Psoas muscle (tissue), 8 donors: Measurements from ENCODE around the gene CACTIN. TPM values are rescaled to one million over a fixed set of nuclear protein-coding genes. Genes with fewer than 3 reads are reported as not detected.

Source experiments
- ATAC-seq, 4 donors: fragments of 200-7000 bp; cut with Tn5 transposase; one replicate each; pipeline ENCODE4 v1.9.1; 2020; ENCODE audit warnings: moderate library complexity in 3 of 4, mild to moderate bottlenecking in 2 of 4
- DNase-seq, 2 donors: peaks; one replicate each; pipeline ENCODE4 v3.0.0-alpha.2; 2020
- H3K27ac ChIP-seq: fragments of 200-600 bp; one replicate; pipeline ENCODE4 v1.8.0; 2022
- H3K27me3 ChIP-seq, 3 donors: fragments of 200-600 bp in 1 of 3; one replicate each; pipeline versions ENCODE4 v1.6.1 to v1.8.0; 2013 to 2022; ENCODE audit warnings: low read length in 2 of 3, mild to moderate bottlenecking in 2 of 3, moderate library complexity in 1 of 3; ENCODE audit not compliant: insufficient read depth in 3 of 3
- H3K36me3 ChIP-seq, 2 donors: fragments of 200-600 bp in 1 of 2; one replicate each; pipeline versions ENCODE4 v1.6.1 to v1.8.0; 2013 to 2022; ENCODE audit warnings: low read depth in 1 of 2, mild to moderate bottlenecking in 1 of 2, moderate library complexity in 1 of 2; ENCODE audit not compliant: insufficient read depth in 1 of 2
- H3K4me1 ChIP-seq: fragments of 200-600 bp; one replicate; pipeline ENCODE4 v1.8.0; 2022
- H3K4me3 ChIP-seq: fragments of 200-600 bp; one replicate; pipeline ENCODE4 v1.8.0; 2022; ENCODE audit warnings: mild to moderate bottlenecking
- H3K9me3 ChIP-seq: fragments of 200-600 bp; one replicate; pipeline ENCODE4 v1.8.0; 2022
- whole genome bisulfite sequencing, 3 donors: extraction: QIAGEN DNeasy Blood & Tissue Kit; methylation state at CpG; one replicate each; pipeline versions ENCODE4 v1.1.6 to v1.1.7; 2013; 5-methylcytosine and 5-hydroxymethylcytosine counted together
- intact Hi-C, 2 donors: fragments of 100-400 bp; cut with DNase I; formaldehyde crosslinking; loops; one replicate each; pipeline versions ENCODE4 v1.11.0 to v1.14.2; 2022
- polyA plus RNA-seq, 3 donors: library from polyadenylated mRNA; stranded (reverse); fragments of 200-250 nt; gene quantifications; one replicate each; pipeline ENCODE4 v1.2.3, GENCODE V29; 2013
- total RNA-seq, 4 donors: library from RNA; stranded (reverse); fragmentation: NEBNext Ultra II Directional in 2 of 4; extraction: Animal tissue kit (Norgen Biotek cat#: 25700) in 2 of 4; gene quantifications; one replicate each; pipeline versions ENCODE4 v1.2.1 to v1.2.4, GENCODE V29; 2021 to 2023
- TF ChIP-seq, protein P1 (sequence below): fragments of 200-600 bp; IDR thresholded peaks from one replicate; pipeline ENCODE4 v1.8.0; 2022; ENCODE audit warnings: antibody characterized with exemption
- donor health status: healthy with polysubstance abuse.
- donor health status: DM: no; HTN: no; CAD: no; lungs with moderate emphysema.
- donor health status: Bipolar disorder and iron deficiency.
- donor health status: healthy.
- donor health status: DM: yes; HTN: yes; CAD: no.
- donor health status: DM: no; HTN: no; CAD: no.
- donor health status: DM: no; HTN: no; CAD: no.
- donor health status: DM: yes; HTN: yes; CAD: no.

Gene CACTIN
- total and polyA plus RNA-seq, 7 donors: 11.8 to 21.4 (median 16.3) TPM

DNA sequence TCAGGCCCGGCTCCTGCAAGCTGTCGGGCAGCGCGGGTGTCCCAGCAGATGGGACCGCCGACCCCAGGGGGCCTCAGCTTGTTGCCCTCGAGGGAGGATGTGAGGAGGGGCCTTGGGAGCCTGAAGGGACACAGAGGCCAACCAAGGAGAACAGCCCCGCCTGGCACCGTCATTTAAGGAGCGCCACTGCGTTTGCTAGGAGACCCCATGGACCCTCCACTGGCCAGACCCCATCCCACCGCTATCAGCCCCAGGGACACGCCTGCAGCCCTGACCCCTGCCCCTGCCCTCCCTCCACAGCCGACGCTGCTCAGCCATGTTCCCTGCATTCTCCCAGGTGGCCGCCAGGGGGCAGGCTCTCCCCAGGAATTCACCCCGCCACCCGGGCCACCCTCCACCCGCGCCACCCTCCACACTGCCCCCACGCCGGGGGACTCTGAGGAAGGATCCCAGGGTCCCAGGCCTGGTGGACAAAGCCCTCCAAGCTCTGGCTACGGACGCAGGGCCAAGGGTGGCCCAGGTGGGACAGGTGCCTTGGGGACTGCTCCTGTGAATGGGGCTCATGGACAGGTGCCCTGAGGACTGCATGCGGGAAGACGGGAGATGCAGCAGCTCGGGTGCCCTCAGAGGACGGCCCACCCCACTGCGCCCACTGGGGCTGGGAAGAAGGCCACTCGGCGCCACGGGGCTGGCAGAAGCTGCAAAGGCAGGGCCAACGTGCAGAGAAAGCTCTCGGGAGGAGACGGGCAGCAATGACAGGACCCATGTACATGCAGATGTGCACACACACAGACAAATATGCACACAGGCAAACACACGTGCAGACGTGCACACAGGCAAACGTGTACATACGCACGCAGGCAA, 39.3 kb upstream of the CACTIN start:
- peak overlapping the region; percentile 16 for H3K27ac ChIP-seq
- 36 to 43% (median 41%) methylated on average over 36 to 40 of the region's 40 CpGs for WGBS, 3 donors
- DNase-seq (peak; percentile 71 to 84), ATAC-seq (peak; percentile 56 to 77 (median 72))
- TF ChIP-seq, protein P1, sequence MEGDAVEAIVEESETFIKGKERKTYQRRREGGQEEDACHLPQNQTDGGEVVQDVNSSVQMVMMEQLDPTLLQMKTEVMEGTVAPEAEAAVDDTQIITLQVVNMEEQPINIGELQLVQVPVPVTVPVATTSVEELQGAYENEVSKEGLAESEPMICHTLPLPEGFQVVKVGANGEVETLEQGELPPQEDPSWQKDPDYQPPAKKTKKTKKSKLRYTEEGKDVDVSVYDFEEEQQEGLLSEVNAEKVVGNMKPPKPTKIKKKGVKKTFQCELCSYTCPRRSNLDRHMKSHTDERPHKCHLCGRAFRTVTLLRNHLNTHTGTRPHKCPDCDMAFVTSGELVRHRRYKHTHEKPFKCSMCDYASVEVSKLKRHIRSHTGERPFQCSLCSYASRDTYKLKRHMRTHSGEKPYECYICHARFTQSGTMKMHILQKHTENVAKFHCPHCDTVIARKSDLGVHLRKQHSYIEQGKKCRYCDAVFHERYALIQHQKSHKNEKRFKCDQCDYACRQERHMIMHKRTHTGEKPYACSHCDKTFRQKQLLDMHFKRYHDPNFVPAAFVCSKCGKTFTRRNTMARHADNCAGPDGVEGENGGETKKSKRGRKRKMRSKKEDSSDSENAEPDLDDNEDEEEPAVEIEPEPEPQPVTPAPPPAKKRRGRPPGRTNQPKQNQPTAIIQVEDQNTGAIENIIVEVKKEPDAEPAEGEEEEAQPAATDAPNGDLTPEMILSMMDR: peak; percentile 93
- intact Hi-C loops: loop anchor here (2.0 kb wide), 2 partner anchors 35 to 155 kb away; partner anchors contain the start of gene PIP5K1C (in 2 of the 2)
- peaks cover 22% of the 10 kb centered on the region for H3K4me1 ChIP-seq
- peaks cover 0 to 40% of the 10 kb centered on the region in 2 donors for H3K36me3 ChIP-seq
- H3K9me3 ChIP-seq: no peaks in the 10 kb centered on the region
- H3K4me3 ChIP-seq: no peak overlapping the region
- no peaks in the 10 kb centered on the region for H3K27me3 ChIP-seq

DNA sequence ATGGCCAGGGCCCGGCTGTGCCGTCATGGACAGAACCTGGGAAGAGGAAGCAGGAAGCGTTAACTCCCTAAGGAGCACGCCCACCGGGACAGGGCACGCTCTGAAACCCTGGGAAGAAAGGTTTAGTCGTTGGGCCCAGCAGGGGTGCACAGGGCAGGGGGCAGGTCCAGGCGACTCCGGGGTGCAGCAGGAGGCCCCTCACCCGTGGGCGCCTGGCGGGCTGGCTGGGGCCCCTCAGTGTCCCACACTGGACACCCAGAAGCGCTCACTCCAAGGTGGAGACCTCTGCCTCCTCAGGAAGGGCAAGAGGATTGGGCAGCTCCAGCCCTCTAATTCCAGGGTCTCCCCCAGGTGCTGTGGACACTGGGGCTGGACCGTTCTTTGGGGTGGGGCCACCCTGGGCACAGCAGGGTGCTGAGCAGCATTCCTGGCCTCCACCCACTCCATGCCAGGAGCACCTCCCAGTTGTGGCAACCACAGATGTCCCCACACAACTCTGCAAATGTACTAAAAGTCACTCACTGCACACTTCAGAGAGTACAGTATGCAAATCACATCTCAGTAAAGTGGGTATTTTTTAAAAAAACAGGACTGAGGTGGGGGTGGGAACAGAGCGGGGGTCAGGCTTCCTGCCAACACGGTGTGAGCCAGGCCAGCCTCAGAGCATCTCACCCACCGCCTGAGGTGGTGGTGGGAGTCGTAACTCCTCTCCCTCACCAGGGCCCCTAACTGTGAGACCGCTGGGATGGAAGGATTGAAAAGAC, 38.5 kb upstream of the CACTIN start:
- Histone ChIP-seq H3K27me3 (no peaks in the 10 kb centered on the region), H3K9me3 (no peaks in the 10 kb centered on the region), H3K27ac (no peak overlapping the region), H3K36me3 (peaks cover 0 to 41% of the 10 kb centered on the region in 2 donors), H3K4me1 (peaks cover 13% of the 10 kb centered on the region), H3K4me3 (no peak overlapping the region)
- intact Hi-C loops: no loop called here
- 77 to 85% (median 82%) methylated on average over 19 of the region's 19 CpGs for WGBS, 3 donors
- no peak for DNase-seq
- TF ChIP-seq, protein P1: no peak
- ATAC-seq: no peak

DNA sequence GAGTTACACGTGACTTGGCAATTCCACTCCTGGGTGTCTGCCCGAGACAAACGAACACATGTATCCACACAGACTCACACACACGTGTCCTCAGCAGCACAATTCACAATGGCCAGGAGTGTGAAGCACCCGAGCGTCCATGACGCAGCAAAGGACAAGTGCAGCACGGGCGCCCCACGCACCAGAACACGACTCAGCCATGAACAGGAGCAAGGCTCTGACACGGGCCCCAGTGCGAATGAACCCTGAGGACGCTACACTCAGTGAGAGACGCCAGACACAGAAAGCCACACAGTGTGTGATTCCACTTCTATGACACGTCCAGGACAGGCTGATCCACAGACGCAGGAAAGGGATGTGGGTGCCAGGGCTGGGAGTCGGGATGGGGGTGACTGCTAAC, 37.2 kb upstream of the CACTIN start:
- no peak overlapping the region for H3K27ac ChIP-seq
- TF ChIP-seq, protein P1: no peak
- no peaks in the 10 kb centered on the region for H3K27me3 ChIP-seq
- WGBS, 3 donors: 91 to 94% (median 92%) methylated on average over 18 of the region's 18 CpGs
- DNase-seq (no peak), ATAC-seq (no peak)
- H3K36me3 ChIP-seq: peaks cover 0 to 51% of the 10 kb centered on the region in 2 donors
- peaks cover 5% of the 10 kb centered on the region for H3K4me1 ChIP-seq
- intact Hi-C loops: no loop called here
- no peak overlapping the region for H3K4me3 ChIP-seq
- H3K9me3 ChIP-seq: no peaks in the 10 kb centered on the region

DNA sequence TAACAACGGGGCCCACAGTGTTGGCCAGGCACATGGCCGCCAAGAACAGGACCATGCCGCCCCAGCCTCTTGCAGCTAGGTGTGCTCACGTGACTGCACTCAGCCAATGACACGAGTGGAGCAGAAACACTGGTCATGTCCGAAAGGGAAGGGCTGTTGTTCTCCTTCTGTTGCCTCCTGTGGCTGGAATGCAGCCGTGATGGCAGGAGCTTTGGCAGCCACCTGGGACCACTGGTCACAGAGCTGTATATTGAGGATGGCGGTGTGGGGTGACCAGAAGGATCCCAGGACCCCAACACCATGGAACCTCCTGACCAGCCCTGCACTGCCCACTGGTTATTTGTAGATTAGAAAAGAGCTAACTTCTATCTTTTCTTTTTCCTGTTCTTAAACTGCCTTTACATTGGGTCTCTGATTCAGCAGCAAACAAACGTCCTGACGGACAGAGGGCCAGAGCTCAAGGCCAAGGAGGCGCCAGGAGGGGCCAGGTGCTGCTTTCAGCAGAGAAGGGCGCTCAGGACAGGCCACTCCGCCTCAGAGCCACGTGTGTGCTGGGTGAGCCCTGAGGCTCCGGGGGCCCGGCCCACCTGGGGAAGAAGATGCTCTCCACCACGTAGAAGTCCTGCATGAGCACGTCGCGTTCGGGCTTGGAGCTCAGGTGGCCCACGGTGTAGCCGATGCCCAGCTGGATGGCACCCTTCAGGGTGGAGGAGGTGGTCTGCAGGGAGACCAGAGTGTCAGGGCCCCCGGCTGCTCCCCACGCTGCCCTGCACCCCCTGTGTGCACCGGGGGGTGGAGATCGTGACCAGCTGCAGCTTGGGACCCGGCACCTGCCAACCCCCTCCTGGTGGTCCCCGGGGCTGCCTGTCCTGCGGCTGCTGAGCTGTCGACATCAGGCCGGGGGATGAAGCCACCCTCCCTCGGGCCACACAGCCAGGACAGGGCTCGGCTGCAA, 35.0 kb upstream of the CACTIN start:
- DNase-seq: no peak
- 92 to 95% (median 94%) methylated on average over 33 to 34 of the region's 34 CpGs for WGBS, 3 donors
- TF ChIP-seq, protein P1: no peak
- H3K27me3 ChIP-seq: no peaks in the 10 kb centered on the region
- H3K27ac ChIP-seq: no peak overlapping the region
- no peak for ATAC-seq
- no peaks in the 10 kb centered on the region for H3K9me3 ChIP-seq
- peaks cover 0 to 65% of the 10 kb centered on the region in 2 donors for H3K36me3 ChIP-seq
- no peak overlapping the region for H3K4me3 ChIP-seq
- intact Hi-C loops: no loop called here
- no peaks in the 10 kb centered on the region for H3K4me1 ChIP-seq
